ENCODE data around the gene RAB6B.

RAB6B gene

GRCh38 chr3:133860519-133860918 is 35.2 kb downstream of the RAB6B start:
- DNase-seq (ENCODE audit: extremely low read depth in 1 of 2, low read depth in 1 of 2): no peak

- DNase-seq (ENCODE audit: extremely low read depth in 1 of 2, low read depth in 1 of 2): no peak
Observed at GRCh38 chr3:133859381-133860234, 36.1 kb downstream of the RAB6B start.

DNA sequence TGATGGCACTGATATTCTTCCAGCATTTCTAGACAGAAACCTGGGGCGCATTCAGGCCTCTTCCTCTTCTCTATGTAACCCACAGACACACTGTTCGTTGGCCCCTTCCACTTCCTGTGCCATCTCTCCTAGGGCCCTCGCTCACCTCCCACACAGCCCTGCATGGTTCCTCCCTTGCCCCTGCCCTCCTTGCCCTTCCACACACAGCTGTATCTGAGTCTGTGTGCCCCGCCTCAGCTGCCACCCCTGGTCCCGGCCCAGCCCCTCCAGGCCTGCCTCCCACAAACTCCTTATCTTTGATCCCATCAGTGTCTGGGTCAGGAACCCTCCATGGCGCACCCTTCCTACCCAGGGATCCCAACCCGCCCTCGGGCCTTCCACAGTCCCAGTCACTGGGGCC is 37.9 kb downstream of the RAB6B start:
- no peak for DNase-seq (ENCODE audit: extremely low read depth in 1 of 2, low read depth in 1 of 2)

- DNase-seq (ENCODE audit: extremely low read depth in 1 of 2, low read depth in 1 of 2): no peak
Observed at GRCh38 chr3:133856316-133856715, 39.4 kb downstream of the RAB6B start.

- no peak for DNase-seq (ENCODE audit: extremely low read depth in 1 of 2, low read depth in 1 of 2)
Observed at GRCh38 chr3:133855772-133856171, 39.9 kb downstream of the RAB6B start.

- DNase-seq (ENCODE audit: extremely low read depth in 1 of 2, low read depth in 1 of 2): no peak
Observed at GRCh38 chr3:133855002-133855370, 40.7 kb downstream of the RAB6B start.

DNA sequence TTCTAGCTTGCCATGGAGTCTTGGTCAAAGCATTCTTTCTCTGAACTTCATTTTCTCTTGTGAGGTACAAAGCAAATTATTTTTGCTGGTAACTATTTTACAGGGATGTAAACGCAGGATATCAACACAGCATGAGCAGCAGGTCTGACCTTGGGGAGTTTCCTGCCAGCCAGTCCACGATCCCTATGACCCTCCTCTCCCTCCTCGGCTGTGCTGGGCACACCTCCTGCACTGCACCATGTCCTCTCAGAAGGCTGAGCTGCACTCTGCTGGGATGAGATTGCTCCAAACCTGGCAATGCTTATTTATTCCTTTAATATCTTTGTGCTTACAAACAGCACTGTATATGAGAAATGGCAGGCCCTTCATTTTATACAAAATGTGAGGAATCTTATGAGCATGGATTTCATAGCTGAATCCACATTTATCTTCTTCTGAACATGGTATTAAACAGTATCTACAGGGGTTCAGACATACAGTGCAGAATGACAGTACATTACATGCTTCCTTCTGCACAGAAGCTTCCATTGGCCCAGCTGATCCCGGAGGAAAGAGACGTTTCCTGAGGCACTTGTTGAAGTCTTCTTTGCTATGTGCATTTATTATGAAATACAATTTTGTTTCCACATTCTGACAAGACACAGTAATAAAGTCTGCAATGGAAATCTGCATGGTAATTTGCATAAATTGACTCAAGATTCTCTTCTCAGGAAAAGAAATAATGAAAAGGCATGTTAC is 41.2 kb downstream of the RAB6B start:
- DNase-seq (ENCODE audit: extremely low read depth in 1 of 2, low read depth in 1 of 2): no peak

DNA sequence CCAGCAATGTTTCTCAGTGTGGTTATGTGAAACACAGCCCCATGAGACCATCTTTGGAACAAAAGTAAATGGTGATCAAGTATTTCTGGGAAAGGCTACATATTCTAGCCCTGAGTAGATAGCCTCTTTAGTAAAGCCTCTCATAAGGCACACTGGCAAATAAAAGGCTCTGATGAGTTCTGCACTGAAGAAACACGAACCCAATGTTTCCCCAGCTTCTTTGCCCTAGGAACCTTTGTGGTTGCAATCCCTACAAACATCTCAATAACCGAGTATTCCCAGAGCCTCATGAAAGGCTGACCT is 41.8 kb downstream of the RAB6B start:
- no peak for DNase-seq (ENCODE audit: extremely low read depth in 1 of 2, low read depth in 1 of 2)

DNA sequence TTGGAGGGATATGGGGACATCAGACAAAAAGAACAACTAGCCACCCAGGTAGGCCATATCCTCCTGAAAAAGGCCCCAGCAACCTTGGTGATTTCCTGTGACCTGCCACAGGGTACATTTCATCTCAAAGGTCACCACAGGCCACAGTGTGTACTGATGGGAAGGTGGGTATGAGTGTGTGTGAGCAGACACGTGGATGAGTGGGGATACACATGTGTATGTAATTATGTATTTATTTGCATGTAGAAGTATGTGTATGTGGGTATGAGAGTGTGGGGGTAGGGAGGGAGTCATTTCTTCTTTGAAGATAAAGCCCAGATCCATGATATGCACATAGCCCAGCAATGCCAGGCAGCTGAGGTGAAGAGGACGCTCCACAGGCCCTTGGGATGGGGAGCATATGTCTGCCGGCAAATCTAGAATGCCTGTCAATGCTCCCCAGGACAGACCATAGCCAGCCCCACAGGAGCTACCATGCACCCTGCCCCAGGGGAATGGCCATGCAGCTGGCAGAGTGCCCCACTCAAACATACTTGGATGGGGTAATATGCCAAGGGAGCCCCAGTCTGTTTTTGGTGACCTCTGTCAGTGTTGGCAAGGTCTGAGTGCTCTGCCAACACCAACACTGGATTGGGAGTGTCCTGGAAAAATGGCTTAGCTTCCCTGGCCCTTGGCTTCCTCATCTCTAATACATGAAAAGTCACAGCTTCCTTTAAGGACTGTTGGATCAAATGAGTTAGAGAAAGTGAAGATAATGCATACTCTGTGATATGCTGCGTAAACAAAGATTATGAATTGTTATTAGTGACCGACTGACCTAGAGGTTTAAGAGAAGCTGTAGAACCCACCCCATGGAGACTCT is 42.4 kb downstream of the RAB6B start:
- DNase-seq (ENCODE audit: extremely low read depth in 1 of 2, low read depth in 1 of 2): no peak

GRCh38 chr3:133851931-133852330 is 43.8 kb downstream of the RAB6B start:
- no peak for DNase-seq (ENCODE audit: extremely low read depth in 1 of 2, low read depth in 1 of 2)

DNA sequence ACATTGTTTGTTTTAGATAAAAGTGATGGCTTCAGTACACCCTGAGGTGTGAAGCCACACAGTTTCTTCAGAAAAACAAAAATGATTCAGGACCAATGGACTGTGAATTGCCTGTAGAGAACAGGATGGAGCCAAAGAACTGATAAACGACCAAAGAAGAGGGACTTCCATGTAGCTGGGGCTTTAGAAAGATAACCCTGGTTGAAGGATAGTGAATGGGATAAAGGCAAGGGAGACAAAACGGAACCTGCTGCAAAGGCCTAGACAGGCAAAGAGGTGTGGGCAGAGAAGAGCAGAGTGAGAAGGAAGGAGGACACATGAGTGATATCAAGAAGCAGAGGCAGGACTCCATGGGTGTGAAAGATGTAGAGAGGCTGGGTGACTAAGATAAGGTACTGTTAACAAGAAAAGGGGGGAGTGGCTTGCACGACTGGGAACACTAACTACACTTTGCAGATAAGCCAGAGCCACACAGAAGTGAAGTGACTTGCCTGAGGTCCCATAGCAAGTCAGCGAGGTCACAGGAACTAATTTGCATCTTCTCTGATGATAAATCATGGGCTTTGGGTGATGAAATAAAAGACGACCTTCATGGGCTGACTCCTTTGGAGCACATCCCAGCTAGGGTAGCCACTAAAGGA is 44.3 kb downstream of the RAB6B start:
- DNase-seq (ENCODE audit: extremely low read depth in 1 of 2, low read depth in 1 of 2): no peak

GRCh38 chr3:133850034-133850433 is 45.6 kb downstream of the RAB6B start:
- DNase-seq (ENCODE audit: extremely low read depth in 1 of 2, low read depth in 1 of 2): no peak

GRCh38 chr3:133849346-133849745 is 46.3 kb downstream of the RAB6B start:
- DNase-seq (ENCODE audit: extremely low read depth in 1 of 2, low read depth in 1 of 2): no peak

DNA sequence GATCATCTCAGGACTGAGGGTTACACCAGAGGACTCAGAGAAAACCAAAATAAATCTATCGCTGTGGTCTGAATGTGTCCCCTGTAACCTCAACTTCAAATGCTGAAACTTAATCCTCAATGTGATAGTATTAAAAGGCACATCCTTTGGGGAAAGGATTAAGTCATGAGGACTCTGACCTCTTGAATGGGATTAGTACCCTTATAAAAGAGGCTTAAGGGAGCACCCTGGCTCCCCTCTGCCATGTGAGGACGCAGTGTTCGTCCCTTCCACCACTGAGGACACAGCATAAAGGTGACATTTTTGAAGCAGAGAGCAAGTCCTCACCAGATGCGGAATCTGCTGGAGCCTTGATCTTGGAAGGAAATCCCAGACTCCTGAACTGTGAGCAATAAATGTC is 50.6 kb downstream of the RAB6B start:
- DNase-seq (ENCODE audit: extremely low read depth in 1 of 2, low read depth in 1 of 2): no peak

- no peak for DNase-seq (ENCODE audit: extremely low read depth in 1 of 2, low read depth in 1 of 2)
Observed at GRCh38 chr3:133843634-133844033, 52.0 kb downstream of the RAB6B start.

GRCh38 chr3:133842158-133842557 is 53.5 kb downstream of the RAB6B start:
- DNase-seq (ENCODE audit: extremely low read depth in 1 of 2, low read depth in 1 of 2): no peak

DNA sequence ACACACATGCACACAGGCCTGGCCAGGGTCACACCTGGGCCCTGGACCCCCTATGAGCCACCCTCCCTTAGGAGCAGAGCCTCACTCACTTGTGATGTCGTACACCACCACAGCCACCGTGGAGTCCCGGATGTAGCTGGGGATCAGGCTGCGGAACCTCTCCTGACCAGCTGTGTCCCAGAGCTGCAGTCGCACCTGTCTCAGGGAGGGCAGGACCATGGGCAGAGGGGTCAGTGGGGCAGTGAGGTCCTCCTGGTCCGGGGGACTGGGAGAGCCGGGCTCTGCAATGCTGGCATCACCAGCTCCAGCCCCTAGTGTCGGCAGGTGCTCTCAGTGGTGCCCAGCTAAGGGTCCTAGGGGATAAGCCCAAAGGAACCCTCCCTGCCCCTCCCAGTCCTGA is 54.5 kb downstream of the RAB6B start:
- DNase-seq (ENCODE audit: extremely low read depth in 1 of 2, low read depth in 1 of 2): no peak

DNA sequence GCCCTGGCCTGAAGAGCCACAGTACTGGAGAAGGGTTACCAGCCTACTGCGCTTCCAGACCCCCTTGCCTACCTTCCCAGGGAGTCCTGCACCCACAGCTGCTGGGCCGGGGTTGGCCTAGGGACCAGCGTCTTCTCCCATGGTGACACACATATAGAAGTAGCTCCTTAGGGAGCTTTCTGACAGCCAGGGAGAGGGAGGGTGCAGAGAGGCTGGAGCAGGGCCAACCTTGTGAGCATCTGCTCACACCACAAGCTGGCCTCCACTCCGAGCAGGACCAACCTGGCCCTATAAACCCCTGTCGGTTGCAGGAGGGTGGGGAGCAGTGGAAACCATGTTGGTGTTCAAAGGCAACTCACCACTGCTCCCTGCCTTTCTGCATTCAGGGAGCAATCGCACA is 54.9 kb downstream of the RAB6B start:
- no peak for DNase-seq (ENCODE audit: extremely low read depth in 1 of 2, low read depth in 1 of 2)

DNA sequence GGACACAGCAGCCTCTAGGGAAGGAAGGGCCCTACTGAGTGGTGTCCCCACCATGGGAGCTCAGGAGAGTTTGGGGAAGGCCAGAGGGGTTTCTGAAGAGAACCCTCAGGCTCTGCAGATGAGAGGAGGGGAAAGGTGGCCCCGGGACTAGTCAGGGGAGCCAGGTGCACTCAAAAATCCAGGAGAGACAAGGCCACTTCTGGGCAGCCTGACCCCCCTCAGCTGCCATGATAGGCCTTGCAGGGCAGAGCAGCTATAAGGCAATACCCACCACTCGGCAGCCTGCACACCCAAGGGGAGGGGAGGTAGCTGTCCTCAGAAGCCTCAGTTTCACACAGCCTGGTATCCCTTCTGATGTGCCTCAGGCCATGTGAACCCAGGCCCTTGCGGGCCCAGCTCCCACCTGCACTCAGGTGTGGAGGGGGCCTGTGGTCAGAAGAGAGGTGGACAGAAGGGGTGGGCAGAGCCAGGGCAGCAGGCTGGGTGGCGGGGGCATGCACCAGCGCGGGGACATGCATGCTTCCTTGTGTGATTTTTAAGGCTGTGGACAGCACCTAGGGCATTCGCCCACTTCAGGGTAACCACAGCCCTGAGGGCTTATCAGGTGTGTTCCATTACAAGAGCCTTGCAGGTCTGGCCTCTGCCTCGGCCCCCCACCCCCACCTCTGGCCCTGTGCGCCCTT is 55.5 kb downstream of the RAB6B start:
- no peak for DNase-seq (ENCODE audit: extremely low read depth in 1 of 2, low read depth in 1 of 2)

- no peak for DNase-seq (ENCODE audit: extremely low read depth in 1 of 2, low read depth in 1 of 2)
Observed at GRCh38 chr3:133838916-133839800, 56.5 kb downstream of the RAB6B start.

Measured in activated CD8-positive, alpha-beta memory T cell treated with anti-CD3 and anti-CD28 coated beads for 1 hour (primary cell).